ENCODE results near the gene IL20RB. TPM values are rescaled to one million over a fixed set of nuclear protein-coding genes. Genes with fewer than 3 reads are reported as not detected.
"Not testable (repeated sequence)": the region's sequence is repeated elsewhere in the genome, so short reads cannot be mapped to it uniquely, and the experiment has no call there.

IL20RB gene
- total and polyA plus RNA-seq, 3 experiments from 2014 or later: 0.45 to 0.96 (median 0.71) TPM

DNA sequence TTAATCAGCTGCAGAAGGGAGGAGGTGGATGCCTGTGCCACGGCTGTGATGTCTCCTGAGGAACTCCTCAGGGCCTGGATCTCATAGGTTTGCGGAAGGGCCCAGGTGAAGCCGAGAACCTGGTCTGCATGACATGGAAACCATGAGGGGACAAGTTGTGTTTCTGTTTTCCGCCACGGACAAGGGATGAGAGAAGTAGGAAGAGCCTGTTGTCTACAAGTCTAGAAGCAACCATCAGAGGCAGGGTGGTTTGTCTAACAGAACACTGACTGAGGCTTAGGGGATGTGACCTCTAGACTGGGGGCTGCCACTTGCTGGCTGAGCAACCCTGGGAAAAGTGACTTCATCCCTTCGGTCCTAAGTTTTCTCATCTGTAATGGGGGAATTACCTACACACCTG is 52.4 kb downstream of the IL20RB start:
- no peaks in the 10 kb centered on the region for H3K27me3 ChIP-seq (ENCODE audit: insufficient read depth, low read length, poor library complexity, severe bottlenecking)
- no peak overlapping the region for H3K4me3 Mint-ChIP-seq
- H3K27ac Mint-ChIP-seq: no peak overlapping the region
- peaks cover 0 to 2% of the 10 kb centered on the region in 2 donors for H3K27me3 Mint-ChIP-seq
- no peak overlapping the region for H3K4me3 ChIP-seq (ENCODE audit: low read length)
- H3K36me3 Mint-ChIP-seq: peaks cover 0 to 4% (median 3%) of the 10 kb centered on the region in 3 donors
- H3K4me1 Mint-ChIP-seq: peaks cover 5 to 11% (median 9%) of the 10 kb centered on the region in 3 donors
- no peak overlapping the region for H3K27ac ChIP-seq (ENCODE audit: low read depth, low read length)
- no peaks in the 10 kb centered on the region for H3K9me3 Mint-ChIP-seq
- no peak for DNase-seq
- no peaks in the 10 kb centered on the region for H3K9me3 ChIP-seq (ENCODE audit: low read length)
- no peaks in the 10 kb centered on the region for H3K36me3 ChIP-seq (ENCODE audit: insufficient read depth, low read length)
- ChIA-PET CTCF (no interaction called here), POLR2A (no interaction called here)
- peaks cover 11% of the 10 kb centered on the region for H3K4me1 ChIP-seq (ENCODE audit: insufficient read depth, low read length)

DNA sequence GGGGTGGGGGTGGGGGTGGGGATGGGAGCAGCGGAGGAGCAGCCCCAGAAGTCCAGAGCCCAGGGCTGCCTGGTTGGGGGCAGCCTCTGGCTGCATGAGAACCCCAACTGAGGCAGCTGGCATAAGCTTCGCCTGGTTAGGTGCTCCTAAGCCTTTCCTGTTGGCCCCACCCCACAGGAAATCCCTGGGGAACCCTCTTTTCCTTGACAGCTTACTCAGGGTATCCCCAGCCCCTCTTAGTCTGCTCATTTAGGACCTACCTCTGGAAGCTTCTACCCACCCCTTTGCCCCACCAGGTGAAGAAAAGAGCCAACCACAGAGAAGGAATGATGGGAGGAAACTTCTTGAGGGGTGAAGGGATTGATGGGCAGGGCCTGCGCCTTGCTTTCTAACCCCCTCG is 53.4 kb downstream of the IL20RB start:
- Mint-ChIP-seq H3K4me1 (peaks cover 5 to 11% (median 9%) of the 10 kb centered on the region in 3 donors), H3K9me3 (no peaks in the 10 kb centered on the region), H3K27me3 (peaks cover 0 to 2% of the 10 kb centered on the region in 2 donors), H3K27ac (no peak overlapping the region), H3K36me3 (peaks cover 0 to 4% (median 3%) of the 10 kb centered on the region in 3 donors), H3K4me3 (no peak overlapping the region)
- H3K4me3 ChIP-seq (ENCODE audit: low read length): no peak overlapping the region
- H3K36me3 ChIP-seq (ENCODE audit: insufficient read depth, low read length): no peaks in the 10 kb centered on the region
- H3K27ac ChIP-seq (ENCODE audit: low read depth, low read length): no peak overlapping the region
- no peak for DNase-seq
- ChIA-PET POLR2A (no interaction called here), CTCF (no interaction called here)
- peaks cover 11% of the 10 kb centered on the region for H3K4me1 ChIP-seq (ENCODE audit: insufficient read depth, low read length)
- H3K9me3 ChIP-seq (ENCODE audit: low read length): no peaks in the 10 kb centered on the region
- H3K27me3 ChIP-seq (ENCODE audit: insufficient read depth, low read length, poor library complexity, severe bottlenecking): no peaks in the 10 kb centered on the region

DNA sequence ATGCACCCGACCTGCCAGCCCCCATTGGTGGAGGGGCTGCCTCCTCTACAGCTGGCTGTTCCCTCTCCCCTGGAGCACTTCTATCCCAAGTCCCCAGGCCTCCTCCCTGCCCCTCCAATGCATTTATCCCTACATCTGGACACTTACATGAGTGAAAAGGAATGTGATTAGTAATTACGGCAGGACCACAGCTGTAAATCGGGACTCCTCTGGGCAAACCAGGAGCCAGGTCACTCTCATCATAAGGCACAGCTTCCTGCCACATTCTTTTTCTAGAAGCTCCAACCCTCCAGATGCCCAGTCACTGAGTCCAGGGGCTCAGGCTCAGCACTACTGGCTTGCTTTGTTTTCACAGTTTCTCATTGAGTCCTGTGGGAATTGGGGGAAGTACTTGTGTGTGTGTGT is 54.3 kb downstream of the IL20RB start:
- Histone ChIP-seq H3K9me3 (ENCODE audit: low read length) (no peaks in the 10 kb centered on the region), H3K36me3 (ENCODE audit: insufficient read depth, low read length) (no peaks in the 10 kb centered on the region), H3K27me3 (ENCODE audit: insufficient read depth, low read length, poor library complexity, severe bottlenecking) (no peaks in the 10 kb centered on the region), H3K4me1 (ENCODE audit: insufficient read depth, low read length) (peaks cover 11% of the 10 kb centered on the region), H3K27ac (ENCODE audit: low read depth, low read length) (no peak overlapping the region), H3K4me3 (ENCODE audit: low read length) (no peak overlapping the region)
- H3K9me3 Mint-ChIP-seq: no peaks in the 10 kb centered on the region
- H3K36me3 Mint-ChIP-seq: peaks cover 0 to 4% (median 3%) of the 10 kb centered on the region in 3 donors
- ChIA-PET POLR2A (no interaction called here), CTCF (interaction anchor here (1.1 to 6.1 kb wide), 3 partner anchors 9 to 620 kb away, joined by 3 to 98 read pairs (median 27); partner anchors contain the start of gene STAG1)
- no peak for DNase-seq
- H3K27ac Mint-ChIP-seq: peak overlapping the region in 2 of 8 donors; percentile 11 to 78
- peaks cover 5 to 11% (median 9%) of the 10 kb centered on the region in 3 donors for H3K4me1 Mint-ChIP-seq
- H3K4me3 Mint-ChIP-seq: no peak overlapping the region
- peaks cover 0 to 2% of the 10 kb centered on the region in 2 donors for H3K27me3 Mint-ChIP-seq

- ChIA-PET POLR2A (interaction anchor here (0.5 to 1.6 kb wide), 5 partner anchors 152 to 622 kb away, joined by 3 to 10 read pairs (median 4); partner anchors contain the start of genes NCK1 and STAG1), CTCF (interaction anchor here (0.6 to 6.1 kb wide), 54 partner anchors 10 to 943 kb away, joined by 3 to 98 read pairs (median 4); partner anchors contain the start of genes NCK1 and STAG1)
- Histone ChIP-seq H3K9me3 (ENCODE audit: low read length) (no peaks in the 10 kb centered on the region), H3K4me3 (ENCODE audit: low read length) (peak overlapping the region; percentile 63), H3K36me3 (ENCODE audit: insufficient read depth, low read length) (no peaks in the 10 kb centered on the region), H3K4me1 (ENCODE audit: insufficient read depth, low read length) (peaks cover 11% of the 10 kb centered on the region), H3K27ac (ENCODE audit: low read depth, low read length) (peak overlapping the region; percentile 49), H3K27me3 (ENCODE audit: insufficient read depth, low read length, poor library complexity, severe bottlenecking) (no peaks in the 10 kb centered on the region)
- DNase-seq: peak; percentile 71 to 87 (median 77)
- Mint-ChIP-seq H3K4me3 (peak overlapping the region; percentile 3 to 84 (median 76)), H3K27ac (peak overlapping the region in 4 of 8 donors; percentile 53 to 84 (median 69)), H3K9me3 (no peaks in the 10 kb centered on the region), H3K36me3 (peaks cover 0 to 3% (median 3%) of the 10 kb centered on the region in 3 donors), H3K4me1 (peaks cover 5 to 11% (median 9%) of the 10 kb centered on the region in 3 donors), H3K27me3 (no peaks in the 10 kb centered on the region)
Measured at GRCh38 chr3:137013951-137014688, 56.3 kb downstream of the IL20RB start.

DNA sequence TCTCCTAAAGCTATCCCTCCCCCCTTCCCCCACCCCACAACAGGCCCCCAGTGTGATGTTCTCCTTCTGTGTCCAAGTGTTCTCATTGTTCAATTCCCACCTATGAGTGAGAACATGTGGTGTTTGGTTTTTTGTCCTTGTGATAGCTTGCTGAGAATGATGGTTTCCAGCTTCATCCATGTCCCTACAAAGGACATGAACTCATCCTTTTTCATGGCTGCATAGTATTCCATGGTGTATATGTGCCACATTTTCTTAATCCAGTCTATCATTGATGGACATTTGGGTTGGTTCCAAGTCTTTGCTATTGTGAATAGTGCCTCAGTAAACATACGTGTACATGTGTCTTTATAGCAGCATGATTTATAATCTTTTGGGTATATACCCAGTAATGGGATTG is 59.5 kb downstream of the IL20RB start:
- H3K27ac Mint-ChIP-seq; H3K36me3 ChIP-seq (ENCODE audit: insufficient read depth, low read length); H3K4me3 Mint-ChIP-seq; H3K27me3 ChIP-seq (ENCODE audit: insufficient read depth, low read length, poor library complexity, severe bottlenecking); H3K36me3 Mint-ChIP-seq; H3K9me3 ChIP-seq (ENCODE audit: low read length); DNase-seq; H3K9me3 Mint-ChIP-seq; H3K4me3 ChIP-seq (ENCODE audit: low read length); H3K27ac ChIP-seq (ENCODE audit: low read depth, low read length); POLR2A ChIA-PET: not testable (repeated sequence)
- CTCF ChIA-PET: interaction anchor here (6.1 kb wide), 1 partner anchor 263 kb away, joined by 98 read pairs; the partner anchor contains the start of gene STAG1
- Mint-ChIP-seq H3K27me3 (peaks cover 4 to 11% of the 10 kb centered on the region in 2 donors), H3K4me1 (peaks cover 5 to 11% (median 9%) of the 10 kb centered on the region in 3 donors)
- H3K4me1 ChIP-seq (ENCODE audit: insufficient read depth, low read length): peaks cover 11% of the 10 kb centered on the region

DNA sequence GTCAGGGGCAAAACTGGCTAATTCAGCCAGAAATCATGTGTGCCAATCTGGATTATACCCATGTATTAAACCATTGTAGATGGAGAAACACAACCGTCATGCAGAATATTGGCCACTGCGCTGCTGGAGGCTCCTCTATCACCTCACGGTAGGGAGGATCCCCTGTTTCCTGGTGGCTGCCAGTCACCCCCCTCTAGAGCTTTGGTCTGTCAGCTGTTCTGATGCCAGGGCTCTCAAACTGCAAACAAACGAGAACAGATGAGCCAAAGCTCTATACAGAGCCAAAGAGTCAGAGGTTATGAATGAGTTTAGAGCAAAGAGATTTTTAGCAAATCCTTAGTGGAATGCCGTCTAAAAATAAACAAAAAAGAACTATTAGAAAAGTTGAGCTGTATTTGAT is 62.5 kb downstream of the IL20RB start:
- POLR2A ChIA-PET: no interaction called here
- Mint-ChIP-seq H3K27me3 (peaks cover 7 to 19% of the 10 kb centered on the region in 2 donors), H3K27ac (no peak overlapping the region), H3K4me3 (no peak overlapping the region), H3K9me3 (no peaks in the 10 kb centered on the region), H3K4me1 (no peaks in the 10 kb centered on the region), H3K36me3 (peaks cover 0 to 5% (median 0%) of the 10 kb centered on the region in 3 donors)
- Histone ChIP-seq H3K4me1 (ENCODE audit: insufficient read depth, low read length) (no peaks in the 10 kb centered on the region), H3K27ac (ENCODE audit: low read depth, low read length) (no peak overlapping the region), H3K4me3 (ENCODE audit: low read length) (no peak overlapping the region), H3K36me3 (ENCODE audit: insufficient read depth, low read length) (no peaks in the 10 kb centered on the region), H3K9me3 (ENCODE audit: low read length) (no peaks in the 10 kb centered on the region), H3K27me3 (ENCODE audit: insufficient read depth, low read length, poor library complexity, severe bottlenecking) (no peaks in the 10 kb centered on the region)
- CTCF ChIA-PET: interaction anchor here (1.2 to 1.9 kb wide), 3 partner anchors 8 to 629 kb away, joined by 3 to 8 read pairs (median 4); partner anchors contain the start of gene STAG1
- no peak for DNase-seq

DNA sequence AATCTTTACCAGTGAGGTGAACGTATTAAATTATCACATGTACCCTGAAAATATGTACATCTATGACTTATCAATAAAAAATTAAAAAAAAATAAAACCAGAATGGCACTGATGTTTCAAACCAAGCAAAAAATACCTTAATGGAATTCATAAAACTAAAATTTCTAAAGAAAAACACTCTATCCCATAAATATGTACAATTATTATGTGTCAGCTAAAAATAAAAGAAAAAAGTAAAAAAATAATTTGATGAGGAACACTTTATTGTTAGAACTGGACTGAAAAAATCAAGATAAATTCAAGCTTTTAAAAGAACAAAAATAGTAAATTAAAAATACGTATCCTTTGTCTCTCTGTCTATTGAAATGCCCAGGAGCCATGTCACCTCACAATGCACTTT is 63.1 kb downstream of the IL20RB start:
- Mint-ChIP-seq H3K4me3 (no peak overlapping the region), H3K36me3 (peaks cover 0 to 5% (median 0%) of the 10 kb centered on the region in 3 donors), H3K9me3 (no peaks in the 10 kb centered on the region), H3K4me1 (no peaks in the 10 kb centered on the region), H3K27ac (no peak overlapping the region), H3K27me3 (peaks cover 7 to 19% of the 10 kb centered on the region in 2 donors)
- Histone ChIP-seq H3K9me3 (ENCODE audit: low read length) (no peaks in the 10 kb centered on the region), H3K36me3 (ENCODE audit: insufficient read depth, low read length) (no peaks in the 10 kb centered on the region), H3K4me3 (ENCODE audit: low read length) (no peak overlapping the region), H3K4me1 (ENCODE audit: insufficient read depth, low read length) (no peaks in the 10 kb centered on the region), H3K27me3 (ENCODE audit: insufficient read depth, low read length, poor library complexity, severe bottlenecking) (no peaks in the 10 kb centered on the region), H3K27ac (ENCODE audit: low read depth, low read length) (no peak overlapping the region)
- no peak for DNase-seq
- ChIA-PET POLR2A (no interaction called here), CTCF (interaction anchor here (0.9 to 1.9 kb wide), 4 partner anchors 9 to 629 kb away, joined by 3 to 8 read pairs (median 4); partner anchors contain the start of gene STAG1)

- ChIA-PET CTCF (interaction anchor here (0.8 to 2.2 kb wide), 2 partner anchors 10 to 272 kb away, joined by 3 to 7 read pairs; partner anchors contain the start of gene STAG1), POLR2A (no interaction called here)
- Mint-ChIP-seq H3K27ac (no peak overlapping the region), H3K36me3 (peaks cover 0 to 5% (median 1%) of the 10 kb centered on the region in 3 donors), H3K4me1 (no peaks in the 10 kb centered on the region), H3K27me3 (peaks cover 10 to 19% of the 10 kb centered on the region in 2 donors), H3K9me3 (no peaks in the 10 kb centered on the region), H3K4me3 (no peak overlapping the region)
- Histone ChIP-seq H3K4me3 (ENCODE audit: low read length) (no peak overlapping the region), H3K9me3 (ENCODE audit: low read length) (no peaks in the 10 kb centered on the region), H3K27ac (ENCODE audit: low read depth, low read length) (no peak overlapping the region), H3K4me1 (ENCODE audit: insufficient read depth, low read length) (no peaks in the 10 kb centered on the region), H3K27me3 (ENCODE audit: insufficient read depth, low read length, poor library complexity, severe bottlenecking) (no peaks in the 10 kb centered on the region), H3K36me3 (ENCODE audit: insufficient read depth, low read length) (no peaks in the 10 kb centered on the region)
- no peak for DNase-seq
Measured at GRCh38 chr3:137024348-137024747, 66.6 kb downstream of the IL20RB start.
